GM18858 (cell line): ENCODE measurements around the gene DPF1.
"Not testable (repeated sequence)": the region's sequence is repeated elsewhere in the genome, so short reads cannot be mapped to it uniquely, and the experiment has no call there.

Experiments
- ATAC-seq: cut with Tn5 transposase; IDR thresholded peaks from one replicate; pipeline ENCODE4 v1.9.1; 2021; ENCODE audit not compliant: unreplicated experiment

DPF1 gene

DNA sequence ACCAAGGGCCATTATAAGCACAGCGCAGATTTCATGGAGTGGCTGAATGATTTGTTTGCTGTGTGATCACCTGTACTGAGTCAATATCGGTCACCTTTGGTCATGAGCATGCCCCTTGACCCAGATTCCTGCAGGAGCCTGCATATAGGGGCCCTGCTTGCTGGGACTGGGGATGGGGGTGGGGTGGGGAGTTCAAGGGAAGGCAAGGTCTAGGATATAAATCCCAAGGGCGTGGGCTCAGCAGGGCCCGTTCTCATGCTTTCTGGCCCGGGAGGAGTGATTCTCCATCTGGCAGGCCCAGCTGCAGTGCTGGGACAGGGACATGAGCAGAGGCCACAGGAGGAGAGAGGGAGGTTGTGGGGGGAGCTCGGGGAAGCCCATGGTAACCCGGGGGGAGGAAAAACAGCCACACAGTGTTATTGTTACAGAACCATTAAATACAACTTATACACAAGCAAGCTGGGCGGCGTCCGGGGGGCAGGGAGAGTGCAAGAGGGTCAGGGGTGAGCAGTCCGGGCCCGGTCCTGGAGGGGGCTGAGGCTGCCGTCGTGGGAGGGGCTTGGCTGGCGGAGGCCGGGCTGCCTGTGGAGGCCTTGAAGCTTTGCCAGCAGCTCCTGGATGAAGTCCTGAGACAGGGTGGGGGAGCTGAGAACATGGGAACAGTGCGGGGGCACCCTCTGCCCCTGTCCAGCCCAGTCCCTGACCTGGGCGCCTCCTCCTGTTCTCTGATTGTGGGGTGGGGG lies 27.0 kb upstream of the DPF1 start:
- no peak for ATAC-seq

DNA sequence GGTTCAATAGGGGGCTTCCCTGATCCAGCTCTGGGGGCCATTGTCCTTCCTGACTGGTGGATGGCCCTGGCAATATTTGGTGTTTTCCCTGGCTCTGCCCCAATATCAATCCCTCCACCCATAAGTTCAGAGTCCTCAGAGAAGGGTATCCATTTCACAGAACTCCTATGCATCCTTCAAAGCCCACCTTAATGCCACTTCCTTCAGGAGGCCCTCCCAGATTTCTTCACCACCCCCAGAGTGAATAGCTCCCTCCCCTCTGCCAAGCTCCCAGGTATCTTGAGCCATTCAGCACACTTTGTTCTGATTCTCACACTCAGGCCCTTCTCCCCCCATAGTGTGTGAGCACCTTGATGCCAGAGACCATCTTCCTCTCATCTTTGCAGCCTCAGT lies 26.4 kb upstream of the DPF1 start:
- ATAC-seq: no peak

DNA sequence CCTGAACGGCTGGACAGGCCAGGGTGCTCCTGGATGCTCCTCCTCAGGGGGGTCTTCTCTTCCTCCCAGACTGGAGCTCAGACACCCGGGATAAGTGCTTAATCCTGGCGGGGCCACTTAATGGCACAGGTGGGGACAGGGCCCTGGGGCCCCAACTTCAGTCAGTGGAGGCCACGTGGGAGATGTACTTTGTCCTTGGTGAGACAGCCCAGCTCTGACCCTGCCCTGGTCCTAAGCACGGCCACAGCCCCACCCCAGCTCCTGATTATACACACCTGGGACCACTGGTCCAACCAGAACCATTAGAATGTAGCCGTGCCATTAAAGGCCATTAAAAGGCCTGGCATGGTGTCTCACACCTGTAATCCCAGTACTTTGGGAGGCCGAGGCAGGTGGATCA lies 24.4 kb upstream of the DPF1 start:
- ATAC-seq: no peak

DNA sequence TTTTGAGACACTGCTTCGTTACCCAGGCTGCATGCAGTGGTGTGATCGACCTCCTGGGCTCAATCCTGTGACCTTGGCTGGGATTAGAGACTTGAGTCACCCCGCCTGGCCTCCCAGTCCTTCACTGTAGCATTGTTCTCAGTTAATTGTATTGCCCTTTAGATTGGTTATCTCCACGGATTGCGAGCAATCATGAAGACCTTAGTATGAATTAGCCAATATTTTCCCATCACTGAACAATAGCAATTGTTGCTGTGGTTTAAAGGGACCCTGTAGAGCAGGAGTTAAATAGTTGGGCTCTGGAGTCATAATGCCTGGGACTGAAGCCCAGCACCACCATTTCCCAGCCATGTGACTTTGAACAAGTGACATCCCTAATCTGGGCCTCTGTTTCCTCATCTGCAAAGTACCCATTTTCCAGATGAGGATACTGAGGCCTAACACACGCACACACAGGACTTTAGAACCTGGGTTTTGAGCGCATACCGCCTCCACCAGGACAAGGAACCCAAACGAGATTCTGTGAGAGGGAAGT lies 23.8 kb upstream of the DPF1 start:
- ATAC-seq: no peak

DNA sequence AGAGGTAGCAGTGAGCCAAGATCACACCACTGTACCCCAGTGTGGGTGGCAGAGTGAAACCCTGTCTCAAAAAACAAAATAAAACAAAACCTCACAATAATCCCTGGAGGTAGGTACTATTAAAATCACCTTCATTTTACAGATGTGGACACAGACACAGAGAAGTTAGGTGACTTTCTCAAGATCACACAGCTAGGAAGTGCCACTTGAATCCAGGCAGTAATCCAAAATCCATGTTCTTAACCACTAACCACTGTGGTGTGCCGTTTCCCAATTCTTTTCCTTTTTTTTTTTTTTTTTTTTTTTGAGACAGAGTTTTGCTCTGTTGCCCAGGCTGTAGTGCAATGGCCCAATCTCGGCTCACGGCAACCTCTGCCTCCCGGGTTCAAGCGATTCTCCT lies 23.1 kb upstream of the DPF1 start:
- ATAC-seq: no peak

DNA sequence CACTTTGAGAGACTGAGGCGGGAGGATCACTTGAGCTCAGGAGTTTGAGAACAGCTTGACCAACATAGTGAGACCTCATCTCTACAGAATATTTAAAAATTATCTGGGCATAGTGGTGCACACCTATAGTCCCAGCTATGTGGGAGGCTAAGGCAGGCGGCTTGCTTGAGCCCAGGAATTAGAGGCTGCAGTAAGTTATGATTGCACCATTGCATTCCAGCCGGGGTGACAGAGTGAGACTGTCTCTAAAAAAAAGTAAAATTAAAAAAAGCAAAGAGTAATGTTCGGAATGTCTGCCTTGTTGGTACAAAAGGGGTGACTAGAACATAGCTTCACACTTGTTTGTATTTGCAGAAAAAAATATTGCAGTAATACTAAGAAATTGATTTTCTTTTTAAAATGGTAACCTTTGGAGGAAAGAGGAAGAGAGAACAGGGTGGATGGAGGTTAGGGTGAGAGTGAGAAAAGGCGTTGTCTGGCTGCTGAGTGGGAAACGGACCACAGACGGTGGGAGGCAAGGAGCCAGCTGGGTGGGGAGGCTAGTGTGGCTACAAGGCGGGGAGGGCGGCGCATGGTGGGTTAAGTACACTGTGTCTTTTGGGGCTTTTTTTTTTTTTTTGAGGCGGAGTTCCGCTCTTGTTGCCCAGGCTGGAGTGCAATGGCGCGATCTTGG lies 21.9 kb upstream of the DPF1 start:
- ATAC-seq: no peak

DNA sequence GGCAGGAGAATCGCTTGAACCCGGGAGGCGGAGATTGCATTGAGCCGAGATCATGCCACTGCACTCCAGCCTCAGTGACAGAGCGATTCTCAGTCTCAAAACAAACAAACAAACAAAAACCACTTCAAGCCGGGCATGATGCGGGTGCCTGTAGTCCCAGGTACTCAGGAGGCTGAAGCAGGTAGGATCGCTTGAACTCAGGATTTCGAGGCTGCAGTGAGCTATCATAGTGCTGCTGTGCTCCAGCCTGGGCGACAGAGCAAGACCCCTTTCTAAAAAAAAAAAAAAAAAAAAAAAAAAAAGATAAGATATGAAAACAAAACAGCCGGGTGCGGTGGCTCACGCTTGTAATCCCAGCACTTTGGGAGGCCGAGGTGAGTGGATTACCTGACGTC lies 19.3 kb upstream of the DPF1 start:
- no peak for ATAC-seq

DNA sequence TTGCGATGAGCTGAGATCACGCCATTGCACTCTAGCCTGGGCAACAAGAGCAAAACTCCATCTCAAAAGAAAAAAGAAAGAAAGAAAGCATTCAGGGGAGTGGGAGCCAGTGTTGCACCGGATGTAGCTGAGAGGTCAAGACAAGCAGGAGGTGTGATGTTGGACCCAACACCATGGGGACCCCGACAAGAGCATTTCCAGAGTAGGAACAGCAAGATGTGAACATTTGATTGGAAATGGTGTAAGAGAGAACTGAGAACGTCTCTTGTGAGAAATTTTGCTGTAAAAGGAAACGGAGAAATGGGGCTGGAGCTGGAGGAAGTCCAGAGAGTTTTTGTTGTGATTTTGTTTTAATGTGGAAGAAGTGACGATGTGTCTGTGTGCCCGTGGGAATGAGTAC lies 15.8 kb upstream of the DPF1 start:
- ATAC-seq: no peak

DNA sequence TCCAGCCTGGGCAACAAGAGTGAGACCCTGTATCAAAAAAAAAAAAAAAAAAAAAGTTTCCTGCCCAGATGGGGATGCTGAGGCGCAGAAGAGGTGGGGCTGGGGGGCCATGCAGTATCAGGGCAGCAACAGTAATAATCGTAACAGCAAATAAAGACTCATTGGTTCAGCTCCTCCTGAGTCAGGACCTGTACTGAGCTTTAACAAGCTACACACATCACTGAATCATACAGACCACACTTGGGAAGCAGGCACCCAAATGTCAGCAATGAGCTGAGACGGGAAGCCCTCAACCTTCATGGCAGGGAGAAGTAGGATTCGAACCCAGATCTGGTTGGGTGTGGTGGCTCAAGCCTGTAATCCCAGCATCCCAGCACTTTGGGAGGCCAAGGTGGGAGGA lies 10.6 kb upstream of the DPF1 start:
- ATAC-seq: no peak

DNA sequence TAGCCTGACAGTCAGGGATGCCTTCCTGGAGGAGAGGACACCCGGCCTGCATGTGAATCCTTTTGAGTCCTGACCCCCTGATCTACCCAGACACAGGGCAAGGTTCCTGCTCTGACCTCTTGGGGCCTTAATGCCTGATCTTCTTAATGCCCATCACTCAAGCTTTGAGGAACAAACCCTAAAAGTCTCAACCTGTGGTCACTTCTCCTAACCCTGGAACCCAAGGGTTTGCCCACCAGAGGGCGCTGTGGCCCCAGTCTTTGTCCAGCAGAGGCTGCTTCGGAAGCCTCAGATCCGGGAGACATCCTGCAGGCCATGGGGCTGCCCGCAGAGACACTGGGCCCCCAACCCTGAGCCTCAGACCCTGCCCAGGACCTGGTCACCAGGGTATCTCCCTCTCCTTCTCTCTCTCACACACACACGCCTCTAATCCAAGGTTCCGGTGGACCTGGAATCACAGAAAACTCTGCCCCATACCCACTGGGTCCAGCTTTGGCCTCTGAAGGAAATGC lies 9.8 kb upstream of the DPF1 start:
- ATAC-seq: no peak

DNA sequence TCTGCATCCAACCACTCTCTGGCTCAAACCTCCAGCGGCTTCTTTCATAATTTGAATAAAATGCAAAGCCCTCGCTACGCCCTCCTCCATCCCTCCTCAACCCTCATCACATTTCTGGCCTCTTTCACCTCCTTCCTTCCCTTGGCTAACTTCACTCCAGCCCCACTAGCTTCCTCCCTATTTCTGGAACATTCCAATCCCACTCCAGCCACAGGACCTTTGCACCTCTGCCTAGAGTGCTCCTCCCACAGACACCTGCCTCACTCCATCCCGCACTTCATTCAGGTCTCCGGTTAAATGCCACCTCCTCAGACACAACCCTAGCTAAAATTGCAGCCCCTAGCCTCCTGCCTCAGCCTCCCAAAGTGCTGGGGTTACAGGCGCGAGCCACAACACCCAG lies 7.9 kb upstream of the DPF1 start:
- ATAC-seq: no peak

DNA sequence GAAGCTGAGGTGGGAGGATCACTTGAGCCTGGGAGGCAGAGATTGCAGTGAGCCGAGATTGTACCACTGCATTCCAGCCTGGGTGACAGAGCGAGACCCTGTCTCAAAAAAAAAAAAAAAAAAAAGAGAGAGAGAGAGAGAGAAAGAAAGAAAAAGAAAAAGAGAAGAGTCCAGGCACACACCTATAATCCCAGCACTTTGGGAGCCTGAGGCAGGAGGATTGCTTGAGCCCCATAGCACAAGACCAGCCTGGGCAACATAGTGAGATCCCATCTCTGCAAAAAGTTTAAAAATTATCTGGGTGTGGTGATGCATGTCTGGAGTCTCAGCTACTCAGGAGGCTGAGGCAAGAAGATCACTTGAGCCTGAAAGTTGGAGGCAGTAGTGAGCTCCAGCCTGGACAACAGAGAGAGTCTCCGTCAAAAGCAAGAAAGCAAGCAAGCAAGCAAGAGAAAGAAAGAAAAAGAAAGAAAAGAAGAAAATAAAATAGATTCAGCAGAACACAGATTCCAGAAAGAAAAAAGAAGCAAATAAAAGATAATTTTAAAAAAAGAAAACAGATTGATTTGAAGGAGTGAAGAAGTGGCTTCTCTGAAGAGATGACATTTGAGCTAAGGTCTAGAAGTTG lies 6.6 kb upstream of the DPF1 start:
- not testable (repeated sequence) for ATAC-seq

DNA sequence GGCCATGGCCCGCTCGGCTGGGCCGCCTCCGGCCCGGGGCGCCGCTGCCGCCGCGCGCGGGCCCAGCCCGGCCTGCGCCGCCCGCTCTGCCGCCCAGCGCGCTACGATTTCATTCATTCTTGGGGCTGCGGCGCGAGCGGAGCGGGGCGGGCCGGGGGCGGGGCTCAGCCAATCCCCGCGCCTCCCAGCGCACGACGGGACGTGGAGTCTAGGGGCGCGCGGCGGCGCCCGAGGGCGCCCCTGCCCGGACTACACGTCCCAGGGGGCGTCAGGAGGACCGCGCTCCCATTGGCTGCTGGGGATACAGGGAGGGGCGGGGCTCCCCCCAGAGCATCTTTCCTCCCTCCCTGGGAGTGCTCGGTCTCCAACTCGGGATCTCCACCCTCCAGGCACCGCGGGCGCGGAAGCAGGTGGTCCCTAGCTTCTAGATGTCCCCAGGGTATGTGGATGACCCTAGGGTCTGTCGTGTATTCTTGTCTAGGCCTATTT lies 5.6 kb upstream of the DPF1 start:
- ATAC-seq: no peak

DNA sequence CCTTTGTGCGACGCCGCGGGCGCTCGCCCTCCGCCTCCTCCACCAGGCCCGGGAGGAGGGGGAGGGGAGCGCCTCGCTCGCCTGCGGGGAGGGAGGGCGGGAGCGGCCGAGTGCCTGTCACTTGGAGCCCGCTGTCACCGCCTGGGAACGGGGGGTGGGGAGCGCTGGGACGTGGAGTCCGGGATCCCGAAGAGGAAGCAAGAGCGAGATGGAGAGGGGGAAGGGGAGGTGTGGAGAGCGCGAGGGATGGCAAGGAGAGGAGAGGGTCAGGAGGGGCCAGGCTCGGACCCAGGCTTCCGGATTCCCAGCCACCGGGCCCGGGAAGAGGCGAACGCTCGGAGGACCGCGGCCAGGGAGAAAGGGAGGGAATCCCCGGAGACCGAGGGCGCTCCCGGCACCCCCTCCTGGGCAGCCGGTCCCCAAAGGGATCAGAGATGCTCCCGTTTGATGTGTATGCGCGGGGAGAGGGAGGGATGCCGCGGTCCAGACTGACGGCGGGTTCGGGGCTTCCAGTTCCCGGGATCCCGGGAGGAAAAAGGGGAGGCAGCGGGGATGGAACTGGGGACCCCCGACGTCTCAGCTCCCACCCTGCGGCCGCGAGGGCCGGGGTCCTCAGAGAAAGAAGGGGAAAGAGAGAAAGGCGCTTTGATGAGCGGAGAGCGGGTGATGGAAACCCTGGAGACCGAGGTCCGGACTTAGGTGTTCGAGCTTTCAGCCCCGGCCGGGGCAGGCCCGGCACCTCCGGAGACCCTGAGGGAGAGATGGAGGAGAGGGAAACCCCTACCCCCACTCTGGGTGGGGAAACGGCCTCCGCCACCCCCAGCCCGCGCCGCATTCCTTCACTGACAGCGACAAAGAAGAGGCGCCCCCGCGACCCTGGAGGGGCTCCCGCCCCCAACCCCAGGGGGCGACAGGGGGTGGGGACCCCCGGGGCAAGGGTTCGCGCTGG lies 4.7 kb upstream of the DPF1 start:
- ATAC-seq: no peak

DNA sequence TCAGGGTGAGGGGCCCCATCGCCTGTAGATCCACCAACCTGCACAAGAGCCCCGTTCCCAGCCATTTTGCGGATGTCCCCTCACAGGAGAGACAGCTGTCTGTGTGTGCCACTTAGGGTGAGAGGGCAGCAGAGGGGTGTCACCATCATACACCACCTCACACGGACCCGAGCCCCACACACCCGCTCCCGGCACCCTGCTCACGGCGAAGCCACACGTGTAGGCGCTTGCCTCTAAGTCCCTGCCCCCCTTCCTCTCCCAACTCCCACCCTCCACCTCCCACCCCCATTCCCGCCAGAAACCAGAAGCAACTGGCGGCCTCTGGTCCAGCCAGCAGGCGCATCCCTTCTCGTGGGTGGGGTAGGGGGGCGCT lies 4.0 kb upstream of the DPF1 start:
- no peak for ATAC-seq

DNA sequence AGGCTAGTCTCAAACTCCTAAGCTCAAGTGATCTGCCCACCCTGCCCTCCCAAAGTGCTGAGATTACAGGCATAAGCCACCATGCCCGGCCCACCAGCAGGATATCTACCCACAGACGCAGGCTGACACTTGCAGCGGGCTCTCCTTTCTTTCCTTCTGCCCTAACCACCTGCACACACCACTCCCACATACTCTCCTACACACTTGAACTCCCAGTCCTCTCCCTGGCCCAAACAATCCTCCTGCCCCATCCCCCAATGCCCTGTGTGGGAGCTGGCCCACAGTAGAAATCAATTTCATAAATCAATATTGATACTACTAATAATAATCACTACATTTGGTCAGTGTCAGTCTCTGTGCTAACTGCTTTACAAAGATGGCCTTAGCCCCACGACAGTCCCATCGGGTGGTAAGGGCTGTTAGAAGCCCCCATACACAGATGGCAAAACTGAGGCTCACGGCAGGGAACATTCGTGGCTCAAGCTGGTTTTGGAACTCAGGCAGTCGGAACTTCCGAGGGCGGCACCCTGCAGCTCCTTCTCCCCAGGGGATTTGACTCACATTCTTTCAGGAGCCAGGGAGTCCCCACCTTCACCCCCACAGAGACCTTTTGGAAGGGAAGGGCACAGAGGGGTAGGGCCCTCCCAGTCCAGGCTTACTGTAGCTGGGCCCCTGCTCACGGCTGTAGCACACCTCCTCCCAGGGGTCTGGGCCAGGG lies 3.4 kb upstream of the DPF1 start:
- ATAC-seq: no peak

DNA sequence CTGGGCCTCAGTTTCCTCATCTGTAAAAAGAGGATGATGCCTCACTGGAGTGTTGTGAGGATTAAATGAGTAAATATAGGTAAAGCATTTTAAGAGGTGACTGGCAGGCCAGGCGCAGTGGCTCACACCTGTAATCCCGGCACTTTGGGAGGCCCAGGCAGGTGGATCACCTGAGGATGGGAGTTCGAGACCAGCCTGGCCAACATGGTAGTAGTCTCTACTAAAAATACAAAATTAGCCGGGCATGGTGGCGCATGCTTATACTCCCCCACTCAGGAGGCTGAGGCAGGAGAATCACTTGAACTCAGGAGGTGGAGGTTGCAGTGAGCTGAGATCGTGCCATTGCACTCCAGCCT lies 819 bp upstream of the DPF1 start:
- not testable (repeated sequence) for ATAC-seq

DNA sequence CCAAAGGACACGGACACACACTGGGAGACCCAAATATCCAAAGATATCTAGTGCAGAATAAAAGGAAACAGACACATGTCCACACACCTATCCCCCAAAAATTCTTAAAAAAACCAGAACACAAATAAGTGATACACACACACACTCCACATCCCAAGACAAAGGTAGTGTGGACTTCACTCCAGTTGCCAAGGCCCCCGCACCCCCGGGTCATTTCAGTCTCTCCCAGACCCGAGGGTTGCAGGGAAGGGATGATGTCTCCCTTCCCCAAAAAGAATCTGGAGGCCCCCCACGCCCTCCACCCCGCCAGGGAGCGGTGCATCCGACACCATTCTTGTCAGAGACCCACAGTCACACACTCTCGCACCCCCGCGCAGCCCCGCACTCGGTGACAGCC lies 407 bp downstream of the DPF1 start:
- no peak for ATAC-seq

DNA sequence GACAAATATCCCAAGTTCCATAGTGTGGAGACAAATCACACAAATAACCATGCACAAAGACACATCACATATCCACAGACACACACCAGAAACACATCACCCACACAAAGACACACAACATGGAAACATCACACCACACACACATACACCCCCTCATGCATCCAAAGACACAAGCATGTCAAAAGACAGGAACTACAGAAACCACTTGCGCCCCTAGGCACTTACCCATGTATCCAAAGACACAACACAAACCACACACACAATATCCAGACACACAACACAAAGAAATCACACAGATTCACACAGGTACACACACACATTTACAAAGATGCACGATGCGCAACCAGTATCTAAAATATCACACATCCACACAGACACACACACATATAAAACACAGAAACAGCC lies 901 bp downstream of the DPF1 start:
- ATAC-seq: no peak
